Measurements from ENCODE around the gene AKNAD1. TPM values are rescaled to one million over a fixed set of nuclear protein-coding genes. Genes with fewer than 3 reads are reported as not detected.

AKNAD1 gene
- total and polyA plus RNA-seq, 2 of the 4 experiments (the other 2 are of a cell fraction) = 0.07 to 0.18 TPM

DNA sequence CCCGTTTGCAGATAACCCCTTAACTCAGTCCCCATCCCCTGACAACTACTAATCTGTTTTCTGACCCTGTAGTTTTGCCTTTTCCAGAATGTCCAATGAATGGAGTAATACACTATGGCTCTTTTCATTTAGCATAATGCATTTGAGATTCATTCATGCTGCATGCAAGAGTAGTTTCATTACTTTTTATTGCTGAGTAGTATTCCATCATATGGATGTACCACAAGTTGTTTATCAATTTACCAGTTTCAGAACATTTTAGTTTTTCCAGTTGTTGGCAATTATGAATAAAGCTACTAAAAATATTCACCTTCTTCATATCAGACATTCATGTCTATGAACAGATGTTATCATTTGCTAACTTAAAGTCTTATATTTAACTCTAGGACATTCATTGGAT is 65.1 kb downstream of the AKNAD1 start:
- no CpG with 5 or more reads among the region's 1 CpG for WGBS, 2 experiments (ENCODE audit: extremely low coverage in 2 of 2, insufficient read length in 1 of 2)
- H3K4ac ChIP-seq (ENCODE audit: low read depth, low read length) = no peak overlapping the region
- DNase-seq = no peak
- no peak overlapping the region for H3K18ac ChIP-seq (ENCODE audit: low read depth, low read length)
- intact Hi-C loops (cut with micrococcal nuclease) (no loop called here), in situ Hi-C loops (cut with MboI; ENCODE audit: low sequenced_read_pairs) (no loop called here), dilution Hi-C loops (cut with HindIII; ENCODE audit: low sequenced_read_pairs, unreplicated experiment) (no loop called here)
- H3K4me3 ChIP-seq (ENCODE audit: insufficient read depth, low read depth, low read length) = no peak overlapping the region
- H3K27me3 ChIP-seq (ENCODE audit: control insufficient read depth, insufficient read depth, low read length) = no peaks in the 10 kb centered on the region
- no peak overlapping the region for H2BK5ac ChIP-seq (ENCODE audit: low read depth, low read length, poor library complexity, severe bottlenecking)
- no peak overlapping the region for H3K23ac ChIP-seq (ENCODE audit: low read depth, low read length)
- H4K20me1 ChIP-seq (ENCODE audit: insufficient read depth, low read length) = no peaks in the 10 kb centered on the region
- H3K79me1 ChIP-seq (ENCODE audit: low read depth in 1 of 2, low read length in 2 of 2) = peaks cover 0 to 3% of the 10 kb centered on the region in 2 experiments; a peak in 2 of 4 replicates
- H4K8ac ChIP-seq (ENCODE audit: low read depth in 2 of 2, low read length in 2 of 2) = no peak overlapping the region
- no peak overlapping the region for H3K56ac ChIP-seq (ENCODE audit: extremely low read depth, insufficient read depth, low read length)
- CTCF ChIA-PET = no interaction called here
- no peak overlapping the region for H2BK120ac ChIP-seq (ENCODE audit: low read depth, low read length)
- no peaks in the 10 kb centered on the region for H3K4me1 ChIP-seq (ENCODE audit: control insufficient read depth, insufficient read depth, low read length)
- no peak overlapping the region for H2AFZ ChIP-seq (replicated peaks; ENCODE audit: low read length, poor library complexity)
- H3K9me1 ChIP-seq (ENCODE audit: insufficient read depth, low read length) = no peaks in the 10 kb centered on the region
- TF ChIP-seq NFE2L2 (IDR thresholded peaks at IDR 0.05; ENCODE audit: low read depth, low read length) = no peak
- no peak overlapping the region for H4K5ac ChIP-seq (ENCODE audit: low read depth, low read length)
- BruUV-seq (replicated peaks) = no TSS peak
- H4K91ac ChIP-seq (ENCODE audit: insufficient read depth, low read depth, low read length) = no peak overlapping the region
- ATAC-seq (ENCODE audit: low read depth) = no peak
- H3K14ac ChIP-seq (replicated peaks; ENCODE audit: low read depth, low read length) = no peak overlapping the region
- peaks cover 13% of the 10 kb centered on the region for H3K36me3 ChIP-seq (ENCODE audit: control insufficient read depth, insufficient read depth, low read length)
- H3K27ac ChIP-seq (ENCODE audit: insufficient read depth, low read length) = no peak overlapping the region
- H3K9me3 ChIP-seq (ENCODE audit: control insufficient read depth, insufficient read depth, low read length) = peaks cover 5% of the 10 kb centered on the region; the same call in 1 of the 2 replicates
- no peak overlapping the region for H3K4me2 ChIP-seq (ENCODE audit: low read depth, low read length)
- no peak overlapping the region for H2AK9ac ChIP-seq (replicated peaks; ENCODE audit: low read depth, low read length, poor library complexity)
- H3K9ac ChIP-seq (ENCODE audit: low read depth, low read length) = no peak overlapping the region
- no peak overlapping the region for H2AK5ac ChIP-seq (ENCODE audit: low read depth, low read length)
- POLR2A ChIA-PET (ENCODE audit: unreplicated experiment) = no interaction called here
- no peak overlapping the region for H2BK15ac ChIP-seq (ENCODE audit: low read depth, low read length)
- H2BK20ac ChIP-seq (ENCODE audit: low read depth, low read length) = no peak overlapping the region

All from IMR-90 (cell line).